Esophagus squamous epithelium (tissue), 4 donors: ENCODE measurements around the gene SFMBT1.

Experiments
- POLR2A ChIP-seq, 4 donors: fragments of 450-650 bp; IDR thresholded peaks; one replicate each; pipeline ENCODE4 v1.6.1; 2017; ENCODE audit warnings: antibody characterized with exemption in 4 of 4, mild to moderate bottlenecking in 4 of 4, moderate library complexity in 3 of 4
- TF ChIP-seq, protein P1 (sequence below), 6 experiments: fragments of 450-650 bp in 4 of 6; fragments of 200-600 bp in 2 of 6; sonication (generic) in 2 of 6; IDR thresholded peaks; one replicate each; pipeline ENCODE4 v1.5.1; 2016 to 2019; ENCODE audit warnings: antibody characterized with exemption in 6 of 6, mild to moderate bottlenecking in 4 of 6, moderate library complexity in 4 of 6

DNA sequence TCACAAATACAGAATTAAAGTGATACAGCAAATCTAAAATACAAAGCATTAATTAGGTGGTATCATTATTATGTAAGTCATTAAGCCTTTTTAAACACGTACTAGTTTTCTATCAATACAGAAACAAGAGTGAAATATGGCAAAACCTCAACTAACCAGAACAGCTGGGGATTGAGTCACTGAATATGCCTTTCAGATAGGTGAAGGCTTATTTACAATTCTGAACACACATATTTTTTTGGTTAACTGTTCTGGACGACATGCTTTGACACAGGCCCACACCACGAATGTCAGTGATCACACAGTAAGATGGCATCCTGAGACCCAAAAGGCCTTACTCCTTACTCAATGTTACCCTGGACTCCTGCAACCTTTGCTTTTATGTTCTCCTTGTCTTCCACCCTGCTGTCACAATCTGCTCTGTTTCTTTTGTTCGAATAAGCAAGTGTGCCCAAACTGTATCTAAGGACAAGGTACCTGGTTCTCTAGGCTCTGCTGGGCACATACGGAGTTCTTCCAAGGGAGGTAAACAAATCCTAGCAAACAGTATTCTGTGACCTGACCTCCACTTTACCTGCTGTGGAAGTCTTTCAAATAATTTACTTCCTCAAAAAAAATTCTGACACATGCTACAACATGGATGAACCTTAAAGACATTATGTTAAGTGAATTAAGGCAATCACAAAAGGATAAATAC lies 7.0 kb downstream of the SFMBT1 start:
- TF ChIP-seq, protein P1, sequence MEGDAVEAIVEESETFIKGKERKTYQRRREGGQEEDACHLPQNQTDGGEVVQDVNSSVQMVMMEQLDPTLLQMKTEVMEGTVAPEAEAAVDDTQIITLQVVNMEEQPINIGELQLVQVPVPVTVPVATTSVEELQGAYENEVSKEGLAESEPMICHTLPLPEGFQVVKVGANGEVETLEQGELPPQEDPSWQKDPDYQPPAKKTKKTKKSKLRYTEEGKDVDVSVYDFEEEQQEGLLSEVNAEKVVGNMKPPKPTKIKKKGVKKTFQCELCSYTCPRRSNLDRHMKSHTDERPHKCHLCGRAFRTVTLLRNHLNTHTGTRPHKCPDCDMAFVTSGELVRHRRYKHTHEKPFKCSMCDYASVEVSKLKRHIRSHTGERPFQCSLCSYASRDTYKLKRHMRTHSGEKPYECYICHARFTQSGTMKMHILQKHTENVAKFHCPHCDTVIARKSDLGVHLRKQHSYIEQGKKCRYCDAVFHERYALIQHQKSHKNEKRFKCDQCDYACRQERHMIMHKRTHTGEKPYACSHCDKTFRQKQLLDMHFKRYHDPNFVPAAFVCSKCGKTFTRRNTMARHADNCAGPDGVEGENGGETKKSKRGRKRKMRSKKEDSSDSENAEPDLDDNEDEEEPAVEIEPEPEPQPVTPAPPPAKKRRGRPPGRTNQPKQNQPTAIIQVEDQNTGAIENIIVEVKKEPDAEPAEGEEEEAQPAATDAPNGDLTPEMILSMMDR (IDR thresholded peaks at IDR 0.05), result no peak
- TF ChIP-seq POLR2A (IDR thresholded peaks at IDR 0.05), result no peak
